Cardiac septum (tissue), 1 donor: Measurements from ENCODE around the gene CUL1. TPM values are rescaled to one million over a fixed set of nuclear protein-coding genes. Genes with fewer than 3 reads are reported as not detected.

Experiments used
- DNase-seq: peaks from one replicate; pipeline ENCODE4 v3.0.0-alpha.2; 2020; ENCODE audit warnings: low spot score
- intact Hi-C: fragments of 100-400 bp; cut with DNase I; formaldehyde crosslinking; loops from one replicate; pipeline ENCODE4 v1.14.0; 2022
- total RNA-seq: library from RNA; stranded (reverse); fragmentation: NEBNext Ultra II Directional; extraction: Animal tissue kit (Norgen Biotek cat#: 25700); gene quantifications from one replicate; pipeline ENCODE4 v1.2.1, GENCODE V29; 2021
- donor health status: DM: no; HTN: no; CAD: no.

CUL1 gene
- total RNA-seq, 1 donor from 2014 or later: 42.3 TPM

- intact Hi-C loops: no loop called here
Measured at GRCh38 chr7:148711191-148712102, 12.7 kb downstream of the CUL1 start.

GRCh38 chr7:148712678-148713329 is 14.1 kb downstream of the CUL1 start:
- intact Hi-C loops: no loop called here
- DNase-seq: no peak

More at GRCh38 chr7:148711191-148712102, 12.7 kb downstream of the CUL1 start:
- no peak for DNase-seq

DNA sequence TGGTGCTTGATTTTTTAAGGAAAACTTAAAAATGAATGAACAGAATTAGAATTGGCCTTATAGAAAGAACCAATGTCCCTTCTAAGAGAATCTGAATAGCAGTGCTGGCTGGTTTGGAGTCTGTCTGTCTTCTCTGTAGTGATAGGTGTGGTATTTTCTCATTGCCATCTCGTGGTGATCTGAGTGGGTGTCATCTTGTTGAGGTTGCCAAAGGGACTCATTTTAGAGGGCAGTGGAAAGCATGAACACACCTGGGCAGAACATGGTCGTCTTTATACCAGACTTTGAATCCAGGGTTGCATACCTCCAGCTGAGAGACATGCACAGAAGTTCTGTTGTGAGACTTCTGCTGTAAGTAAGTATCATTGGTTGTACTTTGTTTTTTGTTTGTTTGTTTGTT is 15.8 kb downstream of the CUL1 start:
- DNase-seq: no peak
- intact Hi-C loops: no loop called here

DNA sequence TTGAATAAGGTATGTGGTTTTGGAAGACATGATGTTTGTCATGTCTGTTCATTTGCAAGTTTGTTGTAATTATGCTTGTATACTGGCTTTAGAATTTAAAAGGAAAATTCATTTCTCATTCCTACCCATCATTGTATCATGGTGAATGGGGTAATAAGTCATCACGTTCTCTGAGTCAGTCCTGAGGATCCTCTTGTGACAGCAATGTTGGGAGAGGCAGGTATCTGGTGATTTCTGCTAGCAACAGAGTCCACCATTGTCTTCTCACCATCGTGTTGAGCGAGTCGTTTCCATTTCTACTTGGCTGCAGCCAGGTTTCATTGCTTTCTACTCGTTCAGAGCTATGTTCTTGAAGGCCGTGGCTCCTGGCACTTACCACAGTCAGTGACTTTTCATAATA is 16.3 kb downstream of the CUL1 start:
- intact Hi-C loops: no loop called here
- no peak for DNase-seq

- intact Hi-C loops: no loop called here
- no peak for DNase-seq
Measured at GRCh38 chr7:148717266-148717793, 18.6 kb downstream of the CUL1 start.

DNA sequence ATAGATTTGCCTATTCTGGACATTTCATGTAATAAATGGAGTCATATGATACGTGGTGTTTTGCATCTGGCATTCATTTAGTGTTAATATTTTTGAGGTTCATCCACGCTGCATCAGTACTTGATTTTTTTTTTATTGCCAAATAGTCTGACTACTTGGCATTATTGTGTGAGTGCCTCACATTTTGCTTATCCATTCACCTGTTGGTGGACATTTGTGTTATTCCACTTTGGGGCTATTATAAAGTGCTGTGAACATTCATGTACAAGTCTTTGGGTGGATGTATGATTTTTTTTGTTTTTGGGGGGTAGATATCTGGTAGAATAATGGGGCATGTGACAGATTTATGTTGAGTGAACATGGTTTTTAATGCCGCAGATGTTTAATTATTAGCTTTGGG is 19.7 kb downstream of the CUL1 start:
- intact Hi-C loops: no loop called here
- no peak for DNase-seq

DNA sequence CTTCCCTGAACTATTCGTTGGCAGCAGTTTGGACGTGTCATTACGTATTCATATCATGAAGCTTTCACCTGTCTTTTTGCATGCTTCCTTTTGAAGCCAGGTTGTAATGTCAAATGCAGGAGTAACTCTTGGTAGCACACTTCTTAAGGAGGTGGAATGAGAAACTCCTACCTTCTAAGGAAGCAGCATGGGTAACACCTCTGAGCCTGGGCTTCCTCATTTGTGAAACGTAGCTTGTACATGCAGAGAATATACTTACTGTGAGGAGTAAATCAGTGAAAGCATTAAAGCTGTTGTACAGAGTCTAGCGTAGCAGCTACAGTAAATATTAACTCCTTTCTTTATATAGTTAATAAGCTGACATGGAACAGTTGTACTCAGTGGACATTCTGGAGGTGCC is 21.1 kb downstream of the CUL1 start:
- DNase-seq: no peak

GRCh38 chr7:148720472-148720871 is 21.8 kb downstream of the CUL1 start:
- intact Hi-C loops: no loop called here
- DNase-seq: no peak

More for the DNA sequence above, 21.1 kb downstream of the CUL1 start:
- intact Hi-C loops: no loop called here

DNA sequence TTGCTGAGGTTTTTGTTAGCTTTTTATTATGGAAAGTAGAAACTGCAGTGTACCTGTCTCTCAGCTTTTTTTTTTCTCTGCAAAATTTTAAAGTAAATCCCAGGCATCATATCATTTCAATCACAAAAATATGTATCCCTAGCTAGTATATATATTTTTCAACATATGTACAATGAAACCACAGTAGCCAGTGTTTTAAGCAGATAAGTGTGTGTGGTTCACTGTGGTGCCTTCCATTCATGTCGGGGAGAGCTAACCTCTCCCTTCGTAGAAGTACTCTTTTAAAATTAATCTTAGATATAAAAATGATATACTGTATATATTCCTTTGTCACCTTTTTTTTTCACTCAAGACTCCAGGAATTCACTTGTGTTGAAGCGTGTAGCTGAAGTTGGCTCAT is 22.7 kb downstream of the CUL1 start:
- DNase-seq: no peak
- intact Hi-C loops: no loop called here

GRCh38 chr7:148722340-148723165 is 23.9 kb downstream of the CUL1 start:
- intact Hi-C loops: no loop called here
- DNase-seq: no peak

DNA sequence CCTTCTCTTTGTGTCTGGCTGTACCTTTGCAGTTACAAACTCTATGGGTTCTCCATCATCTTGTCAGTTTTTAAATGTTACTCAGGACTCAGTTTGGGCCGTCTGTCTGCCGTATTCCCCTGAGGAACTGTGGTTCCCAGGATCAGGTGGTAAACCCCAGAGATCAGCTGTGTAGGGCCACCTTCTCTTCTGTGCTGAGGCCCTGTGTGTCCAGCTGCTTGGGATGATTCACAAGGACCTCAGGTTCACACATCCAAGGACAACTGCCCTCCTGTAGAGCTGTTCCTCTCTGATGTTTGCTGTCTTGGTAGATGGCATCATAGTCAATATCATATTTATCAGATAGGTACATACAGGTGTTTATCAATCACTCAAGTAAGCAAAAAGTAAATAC is 24.5 kb downstream of the CUL1 start:
- DNase-seq: no peak
- intact Hi-C loops: no loop called here

- intact Hi-C loops: no loop called here
- DNase-seq: no peak
Measured at GRCh38 chr7:148723846-148724245, 25.1 kb downstream of the CUL1 start.

- intact Hi-C loops: no loop called here
- no peak for DNase-seq
Measured at GRCh38 chr7:148726385-148726784, 27.7 kb downstream of the CUL1 start.

- intact Hi-C loops: no loop called here
- no peak for DNase-seq
Measured at GRCh38 chr7:148727501-148728278, 29.0 kb downstream of the CUL1 start.

- no peak for DNase-seq
- intact Hi-C loops: no loop called here
Measured at GRCh38 chr7:148729984-148730733, 31.5 kb downstream of the CUL1 start.

GRCh38 chr7:148732862-148733261 is 34.2 kb downstream of the CUL1 start:
- DNase-seq: no peak
- intact Hi-C loops: no loop called here

DNA sequence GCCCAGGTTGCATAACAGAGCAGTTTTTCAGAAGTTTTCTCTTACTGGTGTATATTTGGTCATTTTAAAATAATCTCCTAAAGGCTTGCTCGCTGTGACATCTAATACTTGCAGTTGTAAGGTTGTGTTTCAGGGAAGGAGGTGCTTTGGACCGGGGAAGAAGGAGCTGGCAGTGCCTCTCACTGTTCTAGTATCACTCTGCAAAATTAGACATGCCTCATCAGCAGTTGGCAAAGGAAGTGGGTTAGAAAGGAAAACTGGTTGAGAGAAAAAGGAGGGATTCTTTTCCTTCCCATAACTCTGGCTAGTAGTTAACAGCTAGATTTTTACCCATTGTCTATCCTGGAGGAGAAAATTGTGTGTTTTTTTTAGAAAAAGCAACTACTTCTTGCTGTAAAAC is 34.8 kb downstream of the CUL1 start:
- DNase-seq: no peak
- intact Hi-C loops: no loop called here

DNA sequence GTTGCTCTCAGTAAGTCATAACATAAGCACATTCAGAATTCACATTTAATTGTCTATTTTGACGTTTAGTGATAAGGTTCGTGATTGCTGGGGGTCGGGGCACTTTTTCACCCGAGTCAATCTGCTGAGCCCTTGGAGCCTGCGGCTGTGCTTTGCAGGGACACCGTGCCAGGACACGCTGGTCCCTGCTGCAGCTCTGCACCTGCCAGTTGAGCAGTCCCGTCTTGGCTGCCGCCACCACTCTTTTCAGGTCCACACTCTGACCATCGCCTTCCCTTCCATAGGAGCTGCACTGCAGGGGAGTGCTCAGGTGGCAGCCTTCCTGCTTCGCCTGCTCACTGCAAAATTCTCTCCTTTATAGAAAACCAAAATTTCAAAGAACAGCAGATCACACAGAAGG is 36.4 kb downstream of the CUL1 start:
- DNase-seq: no peak
- intact Hi-C loops: no loop called here

GRCh38 chr7:148735967-148736366 is 37.3 kb downstream of the CUL1 start:
- DNase-seq: no peak
- intact Hi-C loops: no loop called here
